Activated T-cell treated with anti-CD3 and anti-CD28 coated beads for 24 hours (primary cell): ENCODE results near the gene COA6.

Source experiments
- DNase-seq: peaks from one replicate; pipeline ENCODE4 v3.0.0-alpha.2; 2020; ENCODE audit warnings: low read depth

Gene COA6

GRCh38 chr1:234412830-234413229 lies 39.6 kb downstream of the COA6 start:
- no peak for DNase-seq

GRCh38 chr1:234413485-234413884 lies 40.2 kb downstream of the COA6 start:
- no peak for DNase-seq

- no peak for DNase-seq
These were observed 40.7 kb downstream of the COA6 start for GRCh38 chr1:234413990-234414389.

- DNase-seq = no peak
These were observed 54.8 kb downstream of the COA6 start for GRCh38 chr1:234427950-234428646.

GRCh38 chr1:234429434-234429806 lies 56.2 kb downstream of the COA6 start:
- no peak for DNase-seq

- no peak for DNase-seq
These were observed 57.4 kb downstream of the COA6 start for GRCh38 chr1:234430691-234431090.

GRCh38 chr1:234431255-234431654 lies 58.0 kb downstream of the COA6 start:
- no peak for DNase-seq

GRCh38 chr1:234433563-234434285 lies 60.5 kb downstream of the COA6 start:
- no peak for DNase-seq
